ENCODE results near the gene ATP2B1. TPM values are rescaled to one million over a fixed set of nuclear protein-coding genes. Genes with fewer than 3 reads are reported as not detected.

ATP2B1 gene
- total and polyA plus RNA-seq, 2 of the 13 experiments (the other 11 are each of a cell fraction or from before 2014, with no cell fraction given): 12.1 to 60.2 TPM

DNA sequence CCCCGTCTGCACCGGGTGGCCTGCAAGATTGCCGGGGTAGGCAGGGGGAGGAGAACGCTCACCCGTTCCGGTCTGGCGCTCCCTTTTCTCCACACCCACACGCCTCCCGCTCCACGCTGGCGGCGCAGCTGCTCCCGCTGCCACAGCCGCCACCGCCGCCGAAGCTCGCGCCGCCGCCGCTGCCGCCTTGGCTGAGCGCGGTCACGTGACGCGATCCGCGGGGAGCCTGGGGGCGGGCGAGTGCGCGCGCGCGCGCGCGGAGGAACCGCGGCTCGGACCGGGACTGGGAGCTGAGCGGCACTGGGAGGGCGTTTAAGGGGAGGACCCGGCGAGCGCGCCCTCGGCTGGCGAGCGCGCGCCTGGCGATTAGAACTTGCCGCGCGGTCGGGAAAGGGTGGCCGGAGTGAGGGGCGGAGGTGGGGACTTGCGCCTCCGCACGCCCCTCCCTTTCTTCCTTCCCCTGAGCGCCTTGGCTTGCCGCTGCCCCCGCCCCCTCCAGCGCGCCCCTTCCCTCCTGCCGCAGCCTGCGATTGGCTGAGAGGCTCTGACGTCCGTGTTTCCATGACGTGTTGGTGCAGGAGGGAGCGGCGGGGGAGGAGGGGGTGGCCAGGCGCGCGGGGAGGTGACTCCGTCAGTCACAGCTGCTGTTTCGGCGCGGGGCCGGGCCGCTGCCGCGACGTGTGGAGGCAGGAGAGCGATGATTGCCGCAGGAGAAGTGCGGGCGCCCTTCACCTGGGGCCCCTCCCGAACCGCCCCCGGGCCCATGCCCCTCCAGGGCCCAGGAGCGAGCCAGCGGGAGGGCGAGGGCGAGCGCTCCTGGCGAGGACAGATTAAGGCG, 738 bp upstream of the ATP2B1 start (continued):
- TF ChIP-seq ZNF407 (CRISPR knock-in tag; IDR thresholded peaks at IDR 0.05; ENCODE audit: not compliant biosample characterization): peak; percentile 75
- TF ChIP-seq KDM5B (CRISPR knock-in tag; IDR thresholded peaks at IDR 0.05; ENCODE audit: borderline replicate concordance): peak; percentile 80; the same call in 1 of the 2 replicates
- peak; percentile 50 for TF ChIP-seq ZSCAN21 (CRISPR knock-in tag; IDR thresholded peaks at IDR 0.05; ENCODE audit: borderline replicate concordance)
- TF ChIP-seq SKIL (CRISPR knock-in tag; IDR thresholded peaks at IDR 0.05; ENCODE audit: borderline replicate concordance): 0 out of 2 replicates have a peak, but pooled peaks have one; percentile 52
- 0 out of 2 replicates have a peak, but pooled peaks have one; percentile 34 for TF ChIP-seq ZNF510 (CRISPR knock-in tag; IDR thresholded peaks at IDR 0.05; ENCODE audit: low read depth)
- peak; percentile 91 for TF ChIP-seq ZGPAT (CRISPR knock-in tag; IDR thresholded peaks at IDR 0.05)
- TF ChIP-seq SAP130 (CRISPR knock-in tag; IDR thresholded peaks at IDR 0.05; ENCODE audit: low read depth): peak; percentile 75
- TF ChIP-seq ZNF792 (CRISPR knock-in tag; IDR thresholded peaks at IDR 0.05): no peak; the same call in none of the 2 replicates
- peak; percentile 21 for TF ChIP-seq TAF15 (IDR thresholded peaks at IDR 0.05; ENCODE audit: low read depth, low read length, poor library complexity, severe bottlenecking)
- peak; percentile 76 for TF ChIP-seq BHLHE40 (IDR thresholded peaks at IDR 0.05; ENCODE audit: low read length)
- no peak for TF ChIP-seq FUBP1 (CRISPR knock-in tag; IDR thresholded peaks at IDR 0.05; ENCODE audit: borderline replicate concordance)
- TF ChIP-seq ZBTB21 (CRISPR knock-in tag; IDR thresholded peaks at IDR 0.05): peak; percentile 95
- 0 out of 2 replicates have a peak, but pooled peaks have one; percentile 56 for TF ChIP-seq ZNF780A (CRISPR knock-in tag; IDR thresholded peaks at IDR 0.05)
- peak; percentile 17; the same call in 2 of the 3 replicates for TF ChIP-seq MXI1 (IDR thresholded peaks at IDR 0.05; ENCODE audit: borderline replicate concordance, low read depth, low read length)
